Liver (tissue), 9 donors: ENCODE results near the gene ABITRAM. TPM values are rescaled to one million over a fixed set of nuclear protein-coding genes. Genes with fewer than 3 reads are reported as not detected.

Experiments
- DNase-seq: peaks from one replicate; pipeline ENCODE4 v3.0.0-alpha.2; 2017; ENCODE audit warnings: low spot score
- H3K27ac ChIP-seq, 2 donors: one replicate each; pipeline ENCODE4 v1.7.0; 2013; ENCODE audit warnings: inconsistent platforms in 2 of 2, low read length in 2 of 2, control low read depth in 1 of 2, low read depth in 1 of 2, mild to moderate bottlenecking in 1 of 2
- H3K27me3 ChIP-seq, 4 donors: one replicate each; pipeline versions ENCODE4 v1.6.1 to v1.7.0; 2013; ENCODE audit warnings: low read length in 3 of 4, inconsistent platforms in 1 of 4, mild to moderate bottlenecking in 1 of 4, moderate library complexity in 1 of 4; ENCODE audit not compliant: control insufficient read depth in 4 of 4, insufficient read depth in 4 of 4
- H3K36me3 ChIP-seq, 4 donors: one replicate each; pipeline versions ENCODE4 v1.6.1 to v1.7.0; 2013; ENCODE audit warnings: low read length in 3 of 4, mild to moderate bottlenecking in 3 of 4, low read depth in 1 of 4, moderate library complexity in 1 of 4; ENCODE audit not compliant: control insufficient read depth in 4 of 4, insufficient read depth in 3 of 4
- H3K4me1 ChIP-seq, 4 donors: one replicate each; pipeline versions ENCODE4 v1.6.1 to v1.7.0; 2013; ENCODE audit warnings: low read length in 3 of 4, mild to moderate bottlenecking in 3 of 4, moderate library complexity in 1 of 4; ENCODE audit not compliant: control insufficient read depth in 4 of 4, insufficient read depth in 4 of 4
- H3K4me3 ChIP-seq, 3 donors: one replicate each; pipeline versions ENCODE4 v1.6.1 to v1.7.0; 2013; ENCODE audit warnings: low read length in 3 of 3, control low read depth in 1 of 3, low read depth in 1 of 3, mild to moderate bottlenecking in 1 of 3
- H3K9ac ChIP-seq, 2 donors: one replicate each; pipeline ENCODE4 v1.7.0; 2013; ENCODE audit warnings: low read length in 2 of 2, mild to moderate bottlenecking in 2 of 2, moderate library complexity in 2 of 2, control low read depth in 1 of 2, low read depth in 1 of 2
- H3K9me3 ChIP-seq, 4 donors: one replicate each; pipeline versions ENCODE4 v1.6.1 to v1.7.0; 2013; ENCODE audit warnings: low read length in 3 of 4; ENCODE audit not compliant: control insufficient read depth in 4 of 4
- CTCF ChIP-seq: fragments of 150-350 bp; IDR thresholded peaks from 2 replicates; pipeline ENCODE4 v1.5.1; 2017; ENCODE audit warnings: improper control_type of control experiment, low read depth, low read length; ENCODE audit not compliant: missing input control
- EGR1 ChIP-seq, 2 donors: IDR thresholded peaks; 2 replicates each; pipeline ENCODE4 v1.6.1; 2016 to 2018; ENCODE audit warnings: antibody characterized with exemption in 2 of 2, low read depth in 2 of 2
- FOXA1 ChIP-seq: IDR thresholded peaks from 2 replicates; pipeline ENCODE4 v1.6.1; 2016; ENCODE audit warnings: antibody characterized with exemption
- FOXA2 ChIP-seq: IDR thresholded peaks from 2 replicates; pipeline ENCODE4 v1.6.1; 2016; ENCODE audit warnings: antibody characterized with exemption
- GABPA ChIP-seq, 2 donors: IDR thresholded peaks in 1 of 2; conservative IDR thresholded peaks in 1 of 2; 2 replicates each; pipeline ENCODE4 v1.6.1; 2016; ENCODE audit warnings: antibody characterized with exemption in 2 of 2, mild to moderate bottlenecking in 1 of 2, moderate library complexity in 1 of 2
- HNF4A ChIP-seq, 2 donors: conservative IDR thresholded peaks; 2 replicates each; pipeline ENCODE4 v1.6.1; 2016; ENCODE audit warnings: antibody characterized with exemption in 2 of 2, mild to moderate bottlenecking in 2 of 2
- JUND ChIP-seq, 2 donors: IDR thresholded peaks; 2 replicates each; pipeline ENCODE4 v1.6.1; 2016; ENCODE audit warnings: antibody characterized with exemption in 2 of 2
- NR2F2 ChIP-seq: IDR thresholded peaks from 2 replicates; pipeline ENCODE4 v1.6.1; 2016; ENCODE audit warnings: antibody characterized with exemption
- RAD21 ChIP-seq, 2 donors: IDR thresholded peaks; 2 replicates each; pipeline ENCODE4 v1.6.1; 2016; ENCODE audit warnings: antibody characterized with exemption in 2 of 2, mild to moderate bottlenecking in 2 of 2
- REST ChIP-seq: IDR thresholded peaks from 2 replicates; pipeline ENCODE4 v1.6.1; 2016; ENCODE audit warnings: antibody characterized with exemption, mild to moderate bottlenecking
- RXRA ChIP-seq, 2 donors: IDR thresholded peaks; 2 replicates each; pipeline ENCODE4 v1.6.1; 2017 to 2018; ENCODE audit warnings: antibody characterized with exemption in 2 of 2, mild to moderate bottlenecking in 1 of 2
- TAF1 ChIP-seq: conservative IDR thresholded peaks from 2 replicates; pipeline ENCODE4 v1.6.1; 2016; ENCODE audit warnings: antibody characterized with exemption, mild to moderate bottlenecking
- YY1 ChIP-seq: IDR thresholded peaks from 2 replicates; pipeline ENCODE4 v1.6.1; 2016; ENCODE audit warnings: antibody characterized with exemption, mild to moderate bottlenecking
- WGBS: extraction: QIAGEN DNeasy Blood & Tissue Kit; methylation state at CpG from one replicate; pipeline ENCODE4 v1.1.7; 2013; 5-methylcytosine and 5-hydroxymethylcytosine counted together
- polyA plus RNA-seq, 2 donors: library from polyadenylated mRNA; stranded (reverse) in 1 of 2; unstranded in 1 of 2; fragments of 200-250 nt in 1 of 2; fragments of >200 nt in 1 of 2; fragmentation: Nextera tagmentation in 1 of 2; extraction: Ambion mirVana in 1 of 2; gene quantifications; one replicate each; pipeline versions ENCODE4 v1.2.1 to v1.2.3, GENCODE V29; 2013 to 2015
- total RNA-seq, 2 donors: library from RNA; depleted of rRNA; stranded (reverse); fragments of >200 nt; gene quantifications; one replicate each; pipeline ENCODE4 v1.2.3, GENCODE V29; 2014
- TF ChIP-seq, protein P1 (sequence below): IDR thresholded peaks from 2 replicates; pipeline ENCODE4 v1.6.1; 2016; ENCODE audit warnings: antibody characterized with exemption
- TF ChIP-seq, protein P2 (sequence below): IDR thresholded peaks from 2 replicates; pipeline ENCODE4 v1.6.1; 2016; ENCODE audit warnings: antibody characterized with exemption
- TF ChIP-seq, protein P3 (sequence below): IDR thresholded peaks from 2 replicates; pipeline ENCODE4 v1.6.1; 2016; ENCODE audit warnings: antibody characterized with exemption
- donor health status: healthy.
- donor health status: healthy.
- donor health status: healthy.
- donor health status: healthy.
- donor health status: healthy.

ABITRAM gene
- total and polyA plus RNA-seq, 4 donors: 3.5 to 8.2 (median 5.5) TPM

GRCh38 chr9:108904161-108904560, 30.0 kb upstream of the ABITRAM start:
- H3K27me3 ChIP-seq: no peaks in the 10 kb centered on the region
- WGBS: 98% methylated on average over 3 of the region's 3 CpGs
- peaks cover 3 to 65% (median 41%) of the 10 kb centered on the region in 4 donors for H3K36me3 ChIP-seq

More at GRCh38 chr9:108904161-108904560, 30.0 kb upstream of the ABITRAM start:
- DNase-seq: no peak
- H3K9me3 ChIP-seq: no peaks in the 10 kb centered on the region
- no peak overlapping the region for H3K27ac ChIP-seq
- H3K4me3 ChIP-seq: no peak overlapping the region
- H3K4me1 ChIP-seq: peaks cover 0 to 6% (median 0%) of the 10 kb centered on the region in 4 donors
- H3K9ac ChIP-seq: no peak overlapping the region
- TF ChIP-seq GABPA (IDR thresholded peaks at IDR 0.05 in 1 of 2, conservative IDR thresholded peaks at IDR 0.05 in 1 of 2) (no peak), FOXA1 (no peak), NR2F2 (no peak), REST (no peak), YY1 (no peak), FOXA2 (no peak), JUND (IDR thresholded peaks at IDR 0.05) (no peak), RXRA (IDR thresholded peaks at IDR 0.05) (no peak), CTCF (no peak), RAD21 (IDR thresholded peaks at IDR 0.05) (no peak), HNF4A (conservative IDR thresholded peaks at IDR 0.05) (no peak), EGR1 (IDR thresholded peaks at IDR 0.05; ENCODE audit: low read depth in 2 of 2) (no peak), TAF1 (no peak)
- TF ChIP-seq, protein P1, sequence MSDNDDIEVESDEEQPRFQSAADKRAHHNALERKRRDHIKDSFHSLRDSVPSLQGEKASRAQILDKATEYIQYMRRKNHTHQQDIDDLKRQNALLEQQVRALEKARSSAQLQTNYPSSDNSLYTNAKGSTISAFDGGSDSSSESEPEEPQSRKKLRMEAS: no peak
- TF ChIP-seq, protein P2, sequence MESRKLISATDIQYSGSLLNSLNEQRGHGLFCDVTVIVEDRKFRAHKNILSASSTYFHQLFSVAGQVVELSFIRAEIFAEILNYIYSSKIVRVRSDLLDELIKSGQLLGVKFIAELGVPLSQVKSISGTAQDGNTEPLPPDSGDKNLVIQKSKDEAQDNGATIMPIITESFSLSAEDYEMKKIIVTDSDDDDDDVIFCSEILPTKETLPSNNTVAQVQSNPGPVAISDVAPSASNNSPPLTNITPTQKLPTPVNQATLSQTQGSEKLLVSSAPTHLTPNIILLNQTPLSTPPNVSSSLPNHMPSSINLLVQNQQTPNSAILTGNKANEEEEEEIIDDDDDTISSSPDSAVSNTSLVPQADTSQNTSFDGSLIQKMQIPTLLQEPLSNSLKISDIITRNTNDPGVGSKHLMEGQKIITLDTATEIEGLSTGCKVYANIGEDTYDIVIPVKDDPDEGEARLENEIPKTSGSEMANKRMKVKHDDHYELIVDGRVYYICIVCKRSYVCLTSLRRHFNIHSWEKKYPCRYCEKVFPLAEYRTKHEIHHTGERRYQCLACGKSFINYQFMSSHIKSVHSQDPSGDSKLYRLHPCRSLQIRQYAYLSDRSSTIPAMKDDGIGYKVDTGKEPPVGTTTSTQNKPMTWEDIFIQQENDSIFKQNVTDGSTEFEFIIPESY: no peak
- TF ChIP-seq, protein P3, sequence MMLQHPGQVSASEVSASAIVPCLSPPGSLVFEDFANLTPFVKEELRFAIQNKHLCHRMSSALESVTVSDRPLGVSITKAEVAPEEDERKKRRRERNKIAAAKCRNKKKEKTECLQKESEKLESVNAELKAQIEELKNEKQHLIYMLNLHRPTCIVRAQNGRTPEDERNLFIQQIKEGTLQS: no peak
